ENCODE measurements around the gene GAL3ST2. TPM values are rescaled to one million over a fixed set of nuclear protein-coding genes. Genes with fewer than 3 reads are reported as not detected.
A peak's percentile ranks its signal among the peaks of the same experiment; 100 is the strongest.

GAL3ST2 gene
- under 1 TPM in 1 of 4 donors, not detected in 3; 0.40 TPM for total RNA-seq

GRCh38 chr2:241776336-241777169 is at the start of gene GAL3ST2:
Gene GAL3ST2 (plus strand): TSS chr2:241776822. CDS start chr2:241776956, 134 bp downstream.
- Histone ChIP-seq H3K4me1 (peaks cover 0 to 6% (median 3%) of the 10 kb centered on the region in 3 donors), H3K27ac (no peak within 1 kb of the TSS), H3K36me3 (no peaks in the 10 kb centered on the region), H3K27me3 (peaks cover 63% of the 10 kb centered on the region), H3K9me3 (peaks cover 0 to 8% (median 0%) of the 10 kb centered on the region in 3 donors), H3K4me3 (no peak within 1 kb of the TSS)
- 80% methylated on average over 5 of the region's 27 CpGs; no CpG with 5 or more reads in 1 of the 2 donors for WGBS, 2 donors (ENCODE audit: low coverage in 1 of 2)
- no peak for ATAC-seq
- TF ChIP-seq POLR2AphosphoS5 (IDR thresholded peaks at IDR 0.05) (no peak), POLR2A (IDR thresholded peaks at IDR 0.05) (no peak)

- no peak overlapping the region for H3K4me3 ChIP-seq
- no peak for TF ChIP-seq POLR2AphosphoS5 (IDR thresholded peaks at IDR 0.05)
- TF ChIP-seq POLR2A (IDR thresholded peaks at IDR 0.05) = no peak
- no peak for TF ChIP-seq CTCF (IDR thresholded peaks at IDR 0.05)
- TF ChIP-seq EP300 (IDR thresholded peaks at IDR 0.05) = no peak
- peak overlapping the region in 2 of 4 donors; percentile 19 to 33 for H3K27ac ChIP-seq
- H3K27me3 ChIP-seq = no peaks in the 10 kb centered on the region
- H3K4me1 ChIP-seq = peaks cover 0 to 5% (median 0%) of the 10 kb centered on the region in 3 donors
- WGBS, 2 donors (ENCODE audit: low coverage in 1 of 2) = no CpG with 5 or more reads among the region's 8 CpGs
- H3K36me3 ChIP-seq = peaks cover 0 to 47% of the 10 kb centered on the region in 2 donors
- no peaks in the 10 kb centered on the region for H3K9me3 ChIP-seq
- ATAC-seq = no peak
These were observed 48.6 kb upstream of the GAL3ST2 start for GRCh38 chr2:241728000-241728399.

GRCh38 chr2:241728627-241729026 is 48.0 kb upstream of the GAL3ST2 start:
- Histone ChIP-seq H3K4me1 (peaks cover 0 to 10% (median 0%) of the 10 kb centered on the region in 3 donors), H3K27ac (peak overlapping the region in 2 of 4 donors; percentile 19 to 33)
- ATAC-seq = peak; percentile 56

GRCh38 chr2:241729868-241730267 is 46.8 kb upstream of the GAL3ST2 start:
- no peak for ATAC-seq
- WGBS, 2 donors (ENCODE audit: low coverage in 1 of 2) = 90% methylated on average over 3 to 5 of the region's 6 CpGs

More at GRCh38 chr2:241728627-241729026, 48.0 kb upstream of the GAL3ST2 start:
- TF ChIP-seq POLR2A (IDR thresholded peaks at IDR 0.05) = no peak
- TF ChIP-seq CTCF (IDR thresholded peaks at IDR 0.05) = no peak
- no peak for TF ChIP-seq POLR2AphosphoS5 (IDR thresholded peaks at IDR 0.05)
- no peak for TF ChIP-seq EP300 (IDR thresholded peaks at IDR 0.05)
- H3K27me3 ChIP-seq = no peaks in the 10 kb centered on the region
- H3K36me3 ChIP-seq = peaks cover 0 to 41% of the 10 kb centered on the region in 2 donors
- no peaks in the 10 kb centered on the region for H3K9me3 ChIP-seq
- 85% methylated on average over 4 of the region's 19 CpGs; no CpG with 5 or more reads in 1 of the 2 donors for WGBS, 2 donors (ENCODE audit: low coverage in 1 of 2)
- no peak overlapping the region for H3K4me3 ChIP-seq

More at GRCh38 chr2:241729868-241730267, 46.8 kb upstream of the GAL3ST2 start:
- Histone ChIP-seq H3K36me3 (peaks cover 0 to 28% of the 10 kb centered on the region in 2 donors), H3K27me3 (no peaks in the 10 kb centered on the region), H3K9me3 (no peaks in the 10 kb centered on the region), H3K27ac (no peak overlapping the region), H3K4me3 (no peak overlapping the region), H3K4me1 (peaks cover 0 to 17% (median 3%) of the 10 kb centered on the region in 3 donors)
- no peak for TF ChIP-seq POLR2AphosphoS5 (IDR thresholded peaks at IDR 0.05)
- no peak for TF ChIP-seq EP300 (IDR thresholded peaks at IDR 0.05)
- no peak for TF ChIP-seq CTCF (IDR thresholded peaks at IDR 0.05)
- no peak for TF ChIP-seq POLR2A (IDR thresholded peaks at IDR 0.05)

Measured in gastroesophageal sphincter (tissue), 4 donors.